Dendritic cell treated with granulocyte-macrophage colony-stimulating factor and Interleukin-4, amounts not matched to agents 40 ng/mL and 50 ng/mL, for 4 days (primary cell): ENCODE results near the gene FARS2.

ENCODE experiments used
- H3K27ac Mint-ChIP-seq: one replicate; pipeline ENCODE4 v1.8.0; 2022; ENCODE audit warnings: mild to moderate bottlenecking, mixed read lengths
- H3K27me3 Mint-ChIP-seq: one replicate; pipeline ENCODE4 v1.8.0; 2022; ENCODE audit warnings: mild to moderate bottlenecking, mixed read lengths
- H3K36me3 Mint-ChIP-seq: one replicate; pipeline ENCODE4 v1.8.0; 2022; ENCODE audit warnings: low read depth, mixed read lengths
- H3K4me1 Mint-ChIP-seq: one replicate; pipeline ENCODE4 v1.8.0; 2022; ENCODE audit warnings: low read depth, mixed read lengths
- H3K4me3 Mint-ChIP-seq: one replicate; pipeline ENCODE4 v1.8.0; 2022; ENCODE audit warnings: mild to moderate bottlenecking, moderate library complexity, mixed read lengths
- H3K9me3 Mint-ChIP-seq: one replicate; pipeline ENCODE4 v1.8.0; 2022; ENCODE audit warnings: mixed read lengths
- intact Hi-C: fragments of 100-400 bp; cut with micrococcal nuclease; formaldehyde crosslinking; loops from one replicate; pipeline ENCODE4 v1.15.0; 2022

FARS2 gene

GRCh38 chr6:5619249-5619648, 357.9 kb downstream of the FARS2 start:
- H3K4me3 Mint-ChIP-seq: no peak overlapping the region

GRCh38 chr6:5622276-5623005, 361.1 kb downstream of the FARS2 start:
- H3K9me3 Mint-ChIP-seq: no peaks in the 10 kb centered on the region
- H3K4me1 Mint-ChIP-seq: peaks cover 5% of the 10 kb centered on the region
- no peaks in the 10 kb centered on the region for H3K27me3 Mint-ChIP-seq
- no peak overlapping the region for H3K4me3 Mint-ChIP-seq
- H3K27ac Mint-ChIP-seq: no peak overlapping the region
- no peaks in the 10 kb centered on the region for H3K36me3 Mint-ChIP-seq
- intact Hi-C loops: no loop called here

More at GRCh38 chr6:5619249-5619648, 357.9 kb downstream of the FARS2 start:
- H3K4me1 Mint-ChIP-seq: no peaks in the 10 kb centered on the region
- H3K27me3 Mint-ChIP-seq: no peaks in the 10 kb centered on the region
- H3K36me3 Mint-ChIP-seq: peaks cover 4% of the 10 kb centered on the region
- H3K27ac Mint-ChIP-seq: no peak overlapping the region
- intact Hi-C loops: no loop called here
- no peaks in the 10 kb centered on the region for H3K9me3 Mint-ChIP-seq

GRCh38 chr6:5623769-5624168, 362.5 kb downstream of the FARS2 start:
- no peaks in the 10 kb centered on the region for H3K36me3 Mint-ChIP-seq
- intact Hi-C loops: no loop called here
- H3K27ac Mint-ChIP-seq: no peak overlapping the region
- no peak overlapping the region for H3K4me3 Mint-ChIP-seq
- H3K4me1 Mint-ChIP-seq: peaks cover 5% of the 10 kb centered on the region
- H3K27me3 Mint-ChIP-seq: no peaks in the 10 kb centered on the region
- H3K9me3 Mint-ChIP-seq: no peaks in the 10 kb centered on the region

- Mint-ChIP-seq H3K4me1 (peaks cover 5% of the 10 kb centered on the region), H3K4me3 (no peak overlapping the region), H3K36me3 (no peaks in the 10 kb centered on the region), H3K27me3 (no peaks in the 10 kb centered on the region), H3K27ac (no peak overlapping the region), H3K9me3 (no peaks in the 10 kb centered on the region)
- intact Hi-C loops: no loop called here
Measured at GRCh38 chr6:5624256-5624655, 362.9 kb downstream of the FARS2 start.

DNA sequence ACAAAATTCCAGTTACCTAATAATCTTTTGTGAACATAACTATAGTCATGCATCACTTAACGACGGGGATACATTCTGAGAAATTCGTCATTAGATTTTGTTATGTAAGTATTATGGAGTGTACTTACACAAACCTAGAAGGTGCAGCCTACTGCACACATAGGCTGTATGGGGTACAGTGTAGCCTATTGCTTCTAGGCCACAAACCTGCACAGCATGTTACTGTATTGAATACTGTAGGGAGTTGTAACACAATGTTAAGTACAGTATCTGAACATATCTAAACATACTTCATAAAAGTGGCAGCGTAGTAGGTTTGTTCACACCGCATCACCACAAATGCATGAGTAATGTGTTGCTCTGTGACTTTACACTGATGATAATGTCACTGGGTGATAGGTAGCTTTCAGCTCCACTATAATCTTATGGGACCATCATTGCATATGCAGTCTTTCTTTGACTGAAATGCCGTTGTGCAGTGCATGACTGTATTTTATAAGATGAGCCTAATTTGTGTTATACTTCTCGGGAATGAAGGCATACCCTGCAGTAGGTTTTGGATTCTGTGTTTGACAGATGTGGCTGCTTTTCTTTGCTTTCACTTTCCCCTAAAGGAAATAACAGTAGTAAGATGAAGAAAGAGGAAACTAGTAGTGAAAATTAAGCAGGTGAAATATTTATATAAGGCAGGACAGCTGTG, 365.6 kb downstream of the FARS2 start:
- no peaks in the 10 kb centered on the region for H3K27me3 Mint-ChIP-seq
- no peaks in the 10 kb centered on the region for H3K36me3 Mint-ChIP-seq
- H3K4me1 Mint-ChIP-seq: peaks cover 5% of the 10 kb centered on the region
- intact Hi-C loops: no loop called here
- no peaks in the 10 kb centered on the region for H3K9me3 Mint-ChIP-seq
- H3K4me3 Mint-ChIP-seq: no peak overlapping the region
- H3K27ac Mint-ChIP-seq: no peak overlapping the region

DNA sequence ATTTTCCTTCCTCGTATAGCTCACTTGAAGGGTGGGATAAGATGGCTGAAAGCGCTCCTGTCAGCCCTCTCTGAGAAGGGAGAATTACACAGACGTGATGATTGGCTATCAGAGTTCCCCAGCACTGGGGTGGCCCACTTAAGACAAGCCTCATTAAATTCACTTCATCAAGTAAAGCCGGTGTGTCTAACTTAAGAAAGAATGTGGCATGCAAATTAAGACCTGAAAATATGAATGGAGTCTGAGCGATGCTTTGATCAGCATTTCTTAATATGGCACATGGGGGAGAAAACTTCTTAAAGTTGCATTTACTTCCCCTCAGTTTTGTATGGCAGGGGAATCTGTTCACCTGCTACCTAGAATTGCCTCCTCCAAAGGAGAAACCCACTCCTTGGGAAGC, 369.3 kb downstream of the FARS2 start:
- no peaks in the 10 kb centered on the region for H3K27me3 Mint-ChIP-seq
- H3K4me1 Mint-ChIP-seq: peaks cover 10% of the 10 kb centered on the region
- no peak overlapping the region for H3K4me3 Mint-ChIP-seq
- peaks cover 10% of the 10 kb centered on the region for H3K9me3 Mint-ChIP-seq
- H3K36me3 Mint-ChIP-seq: no peaks in the 10 kb centered on the region
- intact Hi-C loops: no loop called here
- no peak overlapping the region for H3K27ac Mint-ChIP-seq

DNA sequence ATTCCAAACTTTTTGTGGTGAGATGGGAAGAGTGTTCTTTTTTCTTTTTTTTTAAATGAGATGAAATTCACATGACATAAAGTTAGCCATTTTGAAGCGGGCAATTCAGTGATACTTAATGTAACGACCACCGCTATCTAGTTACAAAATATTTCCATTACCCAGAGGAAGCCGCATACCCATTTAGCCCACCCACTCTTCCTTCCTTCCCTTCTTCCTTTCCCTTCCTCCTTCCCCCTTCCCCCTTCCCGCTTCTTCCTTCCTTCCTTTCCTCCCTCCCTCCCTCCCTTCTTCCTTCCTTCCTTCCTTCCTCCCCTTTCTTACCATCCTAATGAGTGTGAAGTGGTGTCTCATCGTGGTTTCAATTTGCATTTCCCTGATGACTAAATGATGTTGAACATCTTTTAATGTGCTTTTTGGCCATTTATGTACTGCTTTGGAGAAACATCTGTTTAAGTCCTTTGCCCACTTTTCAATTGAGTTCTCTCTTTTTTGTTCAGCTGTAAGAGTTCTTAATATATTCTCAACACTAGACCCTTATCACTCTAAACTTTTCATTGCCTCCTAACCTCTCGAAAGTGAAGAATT, 371.1 kb downstream of the FARS2 start:
- H3K9me3 Mint-ChIP-seq: peaks cover 10% of the 10 kb centered on the region
- no peak overlapping the region for H3K4me3 Mint-ChIP-seq
- H3K36me3 Mint-ChIP-seq: no peaks in the 10 kb centered on the region
- H3K4me1 Mint-ChIP-seq: peaks cover 6% of the 10 kb centered on the region
- intact Hi-C loops: no loop called here
- no peaks in the 10 kb centered on the region for H3K27me3 Mint-ChIP-seq
- no peak overlapping the region for H3K27ac Mint-ChIP-seq

DNA sequence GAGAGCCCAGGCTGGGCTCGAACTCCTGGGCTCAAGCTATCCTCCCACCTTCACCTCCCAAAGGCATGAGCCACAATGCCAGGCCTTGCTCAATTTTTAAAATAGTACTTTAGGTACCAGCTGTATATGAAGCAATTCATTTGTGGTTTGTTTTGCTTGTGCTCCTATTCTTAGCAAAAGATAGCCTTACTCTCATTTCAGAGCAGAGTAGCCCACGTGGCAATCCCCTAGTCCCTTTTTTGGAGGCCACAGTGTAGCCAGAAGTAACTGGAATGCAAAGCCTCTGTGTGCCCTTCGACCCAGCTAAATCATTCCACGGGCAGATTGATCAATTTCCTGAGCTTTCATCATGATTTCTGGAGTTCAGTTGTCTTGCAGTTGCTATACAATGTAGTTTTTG, 373.2 kb downstream of the FARS2 start:
- no peak overlapping the region for H3K4me3 Mint-ChIP-seq
- H3K27me3 Mint-ChIP-seq: no peaks in the 10 kb centered on the region
- no peak overlapping the region for H3K27ac Mint-ChIP-seq
- intact Hi-C loops: no loop called here
- peaks cover 10% of the 10 kb centered on the region for H3K9me3 Mint-ChIP-seq
- no peaks in the 10 kb centered on the region for H3K36me3 Mint-ChIP-seq
- H3K4me1 Mint-ChIP-seq: peaks cover 6% of the 10 kb centered on the region

- H3K36me3 Mint-ChIP-seq: peaks cover 17% of the 10 kb centered on the region
- H3K4me3 Mint-ChIP-seq: no peak overlapping the region
- H3K27me3 Mint-ChIP-seq: no peaks in the 10 kb centered on the region
- no peak overlapping the region for H3K27ac Mint-ChIP-seq
- intact Hi-C loops: no loop called here
- peaks cover 28% of the 10 kb centered on the region for H3K9me3 Mint-ChIP-seq
- H3K4me1 Mint-ChIP-seq: peaks cover 6% of the 10 kb centered on the region
Measured at GRCh38 chr6:5636210-5637030, 375.1 kb downstream of the FARS2 start.

DNA sequence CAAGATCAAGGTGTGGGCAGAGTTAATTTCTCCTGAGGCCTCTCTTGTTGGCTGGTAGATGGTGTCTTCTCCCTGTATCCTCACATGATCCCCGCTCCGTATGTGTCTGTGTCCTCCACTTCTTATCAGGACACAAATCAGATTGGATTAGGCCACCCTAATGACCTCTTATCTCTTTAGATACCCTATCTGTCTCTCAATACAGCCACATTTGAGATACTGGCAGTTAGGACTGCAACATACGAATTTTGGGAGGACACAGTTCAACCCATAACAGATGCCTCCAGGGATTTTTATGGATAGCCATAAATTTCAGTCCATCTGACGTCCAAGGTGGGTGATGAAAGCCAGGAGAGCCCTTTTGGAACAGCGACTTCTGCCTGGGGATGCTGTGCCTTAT, 376.4 kb downstream of the FARS2 start:
- peaks cover 3% of the 10 kb centered on the region for H3K4me1 Mint-ChIP-seq
- H3K4me3 Mint-ChIP-seq: no peak overlapping the region
- no peak overlapping the region for H3K27ac Mint-ChIP-seq
- intact Hi-C loops: no loop called here
- H3K36me3 Mint-ChIP-seq: peaks cover 19% of the 10 kb centered on the region
- peaks cover 21% of the 10 kb centered on the region for H3K9me3 Mint-ChIP-seq
- H3K27me3 Mint-ChIP-seq: no peaks in the 10 kb centered on the region

DNA sequence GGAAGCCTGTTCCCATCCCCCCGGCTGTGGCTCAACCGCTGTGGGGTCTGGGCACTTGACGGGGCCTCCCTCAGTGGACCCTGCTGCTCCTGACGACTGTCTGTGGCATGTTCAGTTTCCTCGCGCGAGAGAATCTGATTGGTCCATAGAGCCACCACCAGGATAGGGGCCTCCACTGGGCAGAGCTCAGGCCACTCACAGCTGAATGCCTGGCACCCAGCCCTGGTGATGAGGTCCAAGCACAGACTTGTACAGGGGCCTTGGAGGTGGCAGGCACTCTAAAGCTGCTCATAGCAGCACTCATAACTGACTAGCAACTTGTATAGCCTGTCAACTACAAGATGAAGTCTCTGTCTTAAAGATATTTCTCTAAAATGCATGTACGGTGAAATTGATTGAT, 377.4 kb downstream of the FARS2 start:
- no peak overlapping the region for H3K4me3 Mint-ChIP-seq
- no peaks in the 10 kb centered on the region for H3K27me3 Mint-ChIP-seq
- peaks cover 22% of the 10 kb centered on the region for H3K36me3 Mint-ChIP-seq
- no peak overlapping the region for H3K27ac Mint-ChIP-seq
- intact Hi-C loops: no loop called here
- no peaks in the 10 kb centered on the region for H3K4me1 Mint-ChIP-seq
- H3K9me3 Mint-ChIP-seq: peaks cover 18% of the 10 kb centered on the region

DNA sequence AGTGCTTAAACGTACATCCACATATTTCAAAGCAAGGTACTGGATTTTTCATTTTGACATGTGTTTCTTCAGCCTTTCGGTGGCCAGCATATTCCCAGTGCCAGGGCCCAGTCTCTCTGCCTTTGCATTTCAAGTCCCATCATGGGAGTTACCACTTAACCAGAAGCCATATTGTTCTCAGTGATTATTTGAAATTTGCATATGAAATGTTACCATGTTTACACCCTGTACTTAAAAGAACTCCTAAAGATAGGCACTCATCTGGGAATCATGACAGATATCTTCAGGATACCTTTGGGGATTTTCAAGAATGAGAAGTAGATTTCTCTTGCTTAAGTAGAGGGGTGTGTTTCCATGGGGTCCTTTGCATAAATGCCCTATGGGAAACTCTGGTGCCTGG, 377.9 kb downstream of the FARS2 start:
- Mint-ChIP-seq H3K27me3 (no peaks in the 10 kb centered on the region), H3K36me3 (peaks cover 22% of the 10 kb centered on the region), H3K4me3 (no peak overlapping the region), H3K27ac (no peak overlapping the region), H3K9me3 (peaks cover 18% of the 10 kb centered on the region), H3K4me1 (no peaks in the 10 kb centered on the region)
- intact Hi-C loops: no loop called here

DNA sequence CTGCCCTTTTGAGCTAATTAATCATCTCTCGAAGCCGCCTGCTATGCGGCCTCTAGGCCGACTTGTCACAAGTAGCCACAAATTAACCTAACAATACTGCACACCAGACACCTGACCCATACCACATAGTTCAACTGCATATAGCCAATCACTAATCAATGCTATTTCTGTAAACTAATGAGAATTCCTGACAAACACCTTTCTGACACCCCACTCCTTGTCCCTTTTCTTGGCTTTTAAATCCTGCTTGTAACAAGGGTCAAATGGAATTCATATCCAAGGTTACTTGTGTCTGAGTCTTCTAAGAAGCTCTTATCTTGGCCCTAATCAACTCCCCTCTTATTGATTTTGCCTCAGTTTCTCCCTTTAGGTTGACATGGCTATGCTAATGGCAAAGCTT, 379.3 kb downstream of the FARS2 start:
- H3K4me3 Mint-ChIP-seq: no peak overlapping the region
- H3K4me1 Mint-ChIP-seq: no peaks in the 10 kb centered on the region
- peaks cover 18% of the 10 kb centered on the region for H3K9me3 Mint-ChIP-seq
- no peak overlapping the region for H3K27ac Mint-ChIP-seq
- intact Hi-C loops: no loop called here
- no peaks in the 10 kb centered on the region for H3K27me3 Mint-ChIP-seq
- peaks cover 22% of the 10 kb centered on the region for H3K36me3 Mint-ChIP-seq
